ENCODE results near the gene ZMAT2.
"Not testable (repeated sequence)": the region's sequence is repeated elsewhere in the genome, so short reads cannot be mapped to it uniquely, and the experiment has no call there.

ZMAT2 gene

GRCh38 chr5:140708787-140709186 is 8.5 kb downstream of the ZMAT2 start:
- not testable (repeated sequence) for DNase-seq (ENCODE audit: low read depth)

GRCh38 chr5:140710899-140711552 is 10.8 kb downstream of the ZMAT2 start:
- peak; percentile 84 for DNase-seq (ENCODE audit: low read depth)

GRCh38 chr5:140711794-140712193 is 11.5 kb downstream of the ZMAT2 start:
- no peak for DNase-seq (ENCODE audit: low read depth)

- no peak for DNase-seq (ENCODE audit: low read depth)
Observed at GRCh38 chr5:140713562-140714094, 13.4 kb downstream of the ZMAT2 start.

GRCh38 chr5:140716238-140716637 is 16.0 kb downstream of the ZMAT2 start:
- DNase-seq (ENCODE audit: low read depth) = not testable (repeated sequence)

GRCh38 chr5:140718266-140718592 is 18.0 kb downstream of the ZMAT2 start:
- no peak for DNase-seq (ENCODE audit: low read depth)

DNA sequence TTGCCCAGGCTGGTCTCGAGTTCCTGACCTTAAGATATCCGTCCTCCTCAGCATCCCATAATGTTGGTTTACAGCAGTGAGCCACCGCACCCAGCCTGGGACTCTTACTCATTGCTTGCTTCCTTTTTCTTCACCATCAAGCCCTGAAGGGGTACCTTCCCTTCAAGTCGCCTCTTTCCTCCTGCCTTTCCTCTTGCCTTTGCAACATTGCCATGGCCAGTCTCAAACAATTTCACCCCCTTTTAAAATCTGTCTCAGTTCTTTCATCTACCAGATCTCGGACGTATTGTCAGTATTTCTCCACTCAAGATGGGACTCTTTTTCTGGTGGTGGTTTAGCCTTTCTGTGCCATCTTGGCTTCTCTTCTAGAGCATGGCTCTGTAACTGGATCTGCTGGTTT is 20.5 kb downstream of the ZMAT2 start:
- not testable (repeated sequence) for DNase-seq (ENCODE audit: low read depth)

GRCh38 chr5:140721395-140721794 is 21.1 kb downstream of the ZMAT2 start:
- DNase-seq (ENCODE audit: low read depth) = not testable (repeated sequence)

- peak; percentile 79 for DNase-seq (ENCODE audit: low read depth)
Observed at GRCh38 chr5:140725799-140726471, 25.7 kb downstream of the ZMAT2 start.

DNA sequence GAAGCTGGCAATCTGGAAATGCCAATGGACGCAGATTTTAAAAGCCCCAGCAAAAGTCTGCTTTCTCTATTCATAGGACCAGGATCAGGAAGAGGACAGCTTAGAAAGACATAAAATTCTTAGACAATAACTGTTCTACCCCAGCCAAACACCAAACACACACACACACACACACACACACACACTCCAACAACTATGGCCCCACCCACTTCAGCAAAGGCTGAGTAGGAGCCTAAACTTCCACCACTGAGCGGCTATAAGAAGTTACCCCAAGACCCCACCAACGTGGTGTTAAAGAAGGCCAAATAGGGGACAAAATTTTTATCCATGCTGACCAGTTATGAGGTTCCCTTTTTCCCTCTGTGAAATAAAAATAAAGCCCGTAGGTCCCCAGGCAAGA is 32.9 kb downstream of the ZMAT2 start:
- no peak for DNase-seq (ENCODE audit: low read depth)

GRCh38 chr5:140734354-140734753 is 34.1 kb downstream of the ZMAT2 start:
- DNase-seq (ENCODE audit: low read depth) = no peak

- no peak for DNase-seq (ENCODE audit: low read depth)
Observed at GRCh38 chr5:140737486-140737885, 37.2 kb downstream of the ZMAT2 start.

DNA sequence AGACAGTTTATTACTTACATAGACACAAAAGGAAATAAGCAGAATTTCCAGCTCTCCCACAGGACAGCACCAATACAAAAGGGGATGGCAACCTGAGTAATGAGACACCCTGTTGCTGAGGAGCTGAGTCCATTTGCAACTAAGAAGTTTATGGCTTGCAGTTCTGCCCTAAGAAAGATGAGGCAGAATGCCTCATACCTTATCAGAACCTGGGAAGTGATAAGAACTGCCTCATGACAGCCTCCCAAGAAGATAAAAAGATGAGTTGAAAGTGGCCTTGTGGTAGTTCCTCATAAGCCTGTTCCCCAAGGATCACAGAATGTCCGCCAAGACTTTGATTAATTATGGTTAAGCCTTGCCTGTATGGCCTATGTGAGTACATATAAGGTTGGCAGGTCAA is 41.7 kb downstream of the ZMAT2 start:
- no peak for DNase-seq (ENCODE audit: low read depth)

DNA sequence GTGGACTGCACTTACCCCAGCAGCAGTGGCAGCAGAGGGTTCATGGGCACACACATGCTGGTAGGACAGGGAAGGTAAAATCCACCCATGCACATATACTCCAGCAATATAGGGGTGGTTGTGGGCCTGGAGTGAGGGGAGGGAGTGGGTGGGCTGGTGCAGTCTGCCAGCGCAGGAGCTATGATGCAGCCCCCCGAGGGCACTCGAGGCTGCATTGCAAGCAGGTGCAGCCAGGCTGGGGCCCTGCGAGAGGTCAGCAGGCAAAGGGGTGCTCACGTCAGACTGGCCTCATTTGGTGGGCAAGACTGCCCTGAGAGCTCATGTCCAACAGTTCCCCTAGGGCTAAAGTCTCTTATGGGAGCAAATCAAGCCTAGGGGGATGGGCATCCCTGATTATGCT is 53.3 kb downstream of the ZMAT2 start:
- no peak for DNase-seq (ENCODE audit: low read depth)
